DND-41 (cell line): ENCODE results near the gene CPT1A.

Source experiments
- ATAC-seq: fragments of 200-7000 bp; cut with Tn5 transposase; 3 replicates; pipeline ENCODE4 v1.9.1; 2021; ENCODE audit warnings: low read depth; ENCODE audit not compliant: insufficient read depth
- DNase-seq: peaks from one replicate; pipeline ENCODE4 v3.0.0-alpha.2; 2020
- H2AFZ ChIP-seq: 2 replicates; pipeline ENCODE4 v1.6.0; 2012; ENCODE audit warnings: low read depth, low read length
- H3K27ac ChIP-seq: 2 replicates; pipeline ENCODE4 v1.5.1; 2012; ENCODE audit warnings: low read length, inconsistent platforms
- H3K27me3 ChIP-seq: fragments of 200-600 bp; sonication (generic); 2 replicates; pipeline ENCODE4 v1.6.0; 2012; ENCODE audit warnings: low read length, mild to moderate bottlenecking, inconsistent platforms; ENCODE audit not compliant: insufficient read depth, poor library complexity
- H3K36me3 ChIP-seq: 2 replicates; pipeline ENCODE4 v1.5.1; 2012; ENCODE audit warnings: low read length, inconsistent platforms; ENCODE audit not compliant: insufficient read depth
- H3K4me1 ChIP-seq: 2 replicates; pipeline ENCODE4 v1.5.1; 2012; ENCODE audit warnings: mild to moderate bottlenecking, low read length; ENCODE audit not compliant: insufficient read depth
- H3K4me2 ChIP-seq: 2 replicates; pipeline ENCODE4 v1.6.0; 2012; ENCODE audit warnings: mild to moderate bottlenecking, moderate library complexity, low read length, inconsistent platforms; ENCODE audit not compliant: insufficient read depth
- H3K4me3 ChIP-seq, 2 experiments: fragments of 200-600 bp in 1 of 2; shearing (Covaris generic) in 1 of 2; 2 replicates each; pipeline ENCODE4 v1.5.1; 2012 to 2016; ENCODE audit warnings: inconsistent platforms in 2 of 2, low read length in 2 of 2, mild to moderate bottlenecking in 2 of 2, low read depth in 1 of 2, moderate library complexity in 1 of 2
- H3K79me2 ChIP-seq: 2 replicates; pipeline ENCODE4 v1.6.0; 2012; ENCODE audit warnings: low read length, inconsistent platforms; ENCODE audit not compliant: insufficient read depth
- H3K9ac ChIP-seq: 2 replicates; pipeline ENCODE4 v1.6.0; 2012; ENCODE audit warnings: low read depth, mild to moderate bottlenecking, inconsistent platforms, low read length, moderate library complexity
- H3K9me3 ChIP-seq: 2 replicates; pipeline ENCODE4 v1.5.1; 2012; ENCODE audit warnings: low read length, moderate library complexity, mild to moderate bottlenecking, inconsistent platforms; ENCODE audit not compliant: insufficient read depth, severe bottlenecking
- H4K20me1 ChIP-seq: 2 replicates; pipeline ENCODE4 v1.6.0; 2012; ENCODE audit warnings: low read length; ENCODE audit not compliant: insufficient read depth
- EZH2 ChIP-seq: IDR thresholded peaks from 3 replicates; pipeline ENCODE4 v1.6.1; 2012; ENCODE audit warnings: borderline replicate concordance, low read depth, mild to moderate bottlenecking, moderate library complexity, low read length, inconsistent platforms; ENCODE audit not compliant: severe bottlenecking
- TF ChIP-seq, protein P1 (sequence below): IDR thresholded peaks from 2 replicates; pipeline ENCODE4 v1.5.1; 2012; ENCODE audit warnings: borderline replicate concordance, low read length, moderate library complexity, mild to moderate bottlenecking; ENCODE audit not compliant: poor library complexity, severe bottlenecking; ENCODE audit errors: extremely low read depth

The CPT1A gene

DNA sequence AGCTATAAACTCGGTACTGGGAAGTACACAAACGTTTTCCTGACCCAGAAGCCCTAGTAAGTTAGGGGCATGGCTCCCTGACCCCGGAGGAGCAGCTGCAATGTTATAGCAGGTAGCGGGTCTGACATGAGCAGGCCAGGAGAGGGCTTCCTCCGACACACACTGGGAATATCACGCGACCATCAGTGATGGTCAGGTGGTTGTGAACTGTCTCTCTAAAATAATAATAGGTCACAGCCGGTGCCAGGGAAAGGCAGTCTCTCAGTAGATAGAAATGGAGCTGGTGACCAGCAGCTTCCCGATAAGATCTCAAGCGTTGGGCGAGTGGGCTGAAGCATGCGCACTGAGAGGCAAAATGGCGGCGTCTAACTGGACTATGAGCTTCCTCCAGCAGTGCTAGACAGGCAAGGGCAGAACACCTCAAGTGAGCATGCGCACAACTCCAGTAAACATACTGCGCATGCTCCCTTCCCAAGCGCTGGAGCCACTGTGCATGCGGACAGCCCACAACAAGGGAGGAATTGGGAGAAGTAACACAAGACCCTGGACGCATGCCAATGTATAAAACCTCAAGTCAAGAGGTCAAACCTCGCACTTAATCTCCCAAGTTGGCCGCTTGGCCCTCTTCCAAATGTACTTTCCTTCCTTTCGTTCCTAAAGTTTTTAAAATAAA lies 68.1 kb downstream of the CPT1A start:
- no peak for ATAC-seq

DNA sequence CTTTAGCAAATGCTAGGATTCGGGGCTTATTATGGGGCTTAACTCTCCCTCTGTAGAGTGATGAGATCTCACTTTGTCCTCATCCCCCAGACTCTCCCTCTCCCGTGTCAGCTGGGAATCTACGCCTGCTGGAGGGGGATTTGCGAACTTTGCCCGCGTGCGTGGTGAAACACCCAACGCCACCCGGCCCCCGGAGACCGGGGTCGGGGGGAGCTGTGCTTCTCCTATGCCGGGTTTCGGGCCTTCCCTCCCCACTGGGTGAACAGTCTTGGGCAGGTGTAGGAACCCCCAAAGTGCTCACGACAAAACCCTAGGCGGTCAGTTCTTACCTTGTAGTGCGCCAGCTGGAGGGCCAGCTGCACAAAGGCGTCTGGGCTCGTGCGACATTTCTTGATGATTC lies 68.8 kb downstream of the CPT1A start:
- H3K27ac ChIP-seq: no peak overlapping the region
- no peak overlapping the region for H3K4me2 ChIP-seq
- H3K4me1 ChIP-seq: no peaks in the 10 kb centered on the region
- H3K9ac ChIP-seq: no peak overlapping the region
- no peaks in the 10 kb centered on the region for H3K27me3 ChIP-seq
- TF ChIP-seq, protein P1, sequence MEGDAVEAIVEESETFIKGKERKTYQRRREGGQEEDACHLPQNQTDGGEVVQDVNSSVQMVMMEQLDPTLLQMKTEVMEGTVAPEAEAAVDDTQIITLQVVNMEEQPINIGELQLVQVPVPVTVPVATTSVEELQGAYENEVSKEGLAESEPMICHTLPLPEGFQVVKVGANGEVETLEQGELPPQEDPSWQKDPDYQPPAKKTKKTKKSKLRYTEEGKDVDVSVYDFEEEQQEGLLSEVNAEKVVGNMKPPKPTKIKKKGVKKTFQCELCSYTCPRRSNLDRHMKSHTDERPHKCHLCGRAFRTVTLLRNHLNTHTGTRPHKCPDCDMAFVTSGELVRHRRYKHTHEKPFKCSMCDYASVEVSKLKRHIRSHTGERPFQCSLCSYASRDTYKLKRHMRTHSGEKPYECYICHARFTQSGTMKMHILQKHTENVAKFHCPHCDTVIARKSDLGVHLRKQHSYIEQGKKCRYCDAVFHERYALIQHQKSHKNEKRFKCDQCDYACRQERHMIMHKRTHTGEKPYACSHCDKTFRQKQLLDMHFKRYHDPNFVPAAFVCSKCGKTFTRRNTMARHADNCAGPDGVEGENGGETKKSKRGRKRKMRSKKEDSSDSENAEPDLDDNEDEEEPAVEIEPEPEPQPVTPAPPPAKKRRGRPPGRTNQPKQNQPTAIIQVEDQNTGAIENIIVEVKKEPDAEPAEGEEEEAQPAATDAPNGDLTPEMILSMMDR: no peak
- no peak for TF ChIP-seq EZH2
- ATAC-seq (no peak), DNase-seq (no peak)
- peaks cover 80% of the 10 kb centered on the region for H3K36me3 ChIP-seq
- 0 out of 2 replicates have a peak, but pooled peaks cover 4% of the 10 kb centered on the region for H4K20me1 ChIP-seq
- H3K4me3 ChIP-seq: no peak overlapping the region
- H3K9me3 ChIP-seq: no peaks in the 10 kb centered on the region
- H2AFZ ChIP-seq: no peak overlapping the region
- no peaks in the 10 kb centered on the region for H3K79me2 ChIP-seq

More for the DNA sequence above, 68.1 kb downstream of the CPT1A start:
- TF ChIP-seq, protein P1: no peak
- no peak for TF ChIP-seq EZH2
- H3K4me3 ChIP-seq: no peak overlapping the region
- peaks cover 79% of the 10 kb centered on the region for H3K36me3 ChIP-seq
- H3K27me3 ChIP-seq: no peaks in the 10 kb centered on the region
- H3K79me2 ChIP-seq: no peaks in the 10 kb centered on the region
- H3K27ac ChIP-seq: no peak overlapping the region
- H2AFZ ChIP-seq: no peak overlapping the region
- 0 out of 2 replicates have a peak, but pooled peaks cover 4% of the 10 kb centered on the region for H4K20me1 ChIP-seq
- H3K9ac ChIP-seq: no peak overlapping the region
- DNase-seq: no peak
- H3K9me3 ChIP-seq: no peaks in the 10 kb centered on the region
- no peak overlapping the region for H3K4me2 ChIP-seq
- no peaks in the 10 kb centered on the region for H3K4me1 ChIP-seq

DNA sequence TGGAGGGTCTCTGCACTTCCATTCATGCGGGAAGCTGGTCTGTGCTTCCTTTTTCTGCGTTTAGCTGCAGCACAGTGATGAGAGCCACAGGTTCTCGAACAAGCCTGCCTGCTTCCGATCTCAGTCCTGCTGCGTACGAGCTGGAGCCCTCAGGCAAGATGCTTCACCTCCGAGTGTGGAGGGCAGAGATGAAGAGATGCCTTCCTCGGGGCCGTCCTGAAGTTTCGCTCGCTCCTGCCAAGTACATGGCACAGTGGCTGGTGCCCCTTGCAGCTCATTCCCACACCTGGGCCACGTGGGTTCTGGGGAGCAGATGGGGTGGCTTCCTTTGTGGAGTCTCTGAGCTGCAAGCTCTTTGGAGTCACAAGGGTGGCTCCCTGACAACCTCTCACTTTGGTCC lies 70.9 kb downstream of the CPT1A start:
- H3K27ac ChIP-seq: no peak overlapping the region
- DNase-seq (no peak), ATAC-seq (no peak)
- H3K9me3 ChIP-seq: no peaks in the 10 kb centered on the region
- TF ChIP-seq, protein P1: no peak
- no peak overlapping the region for H3K4me3 ChIP-seq
- no peaks in the 10 kb centered on the region for H3K27me3 ChIP-seq
- no peaks in the 10 kb centered on the region for H3K79me2 ChIP-seq
- H3K4me1 ChIP-seq: no peaks in the 10 kb centered on the region
- no peak overlapping the region for H3K4me2 ChIP-seq
- H3K36me3 ChIP-seq: peaks cover 59% of the 10 kb centered on the region
- no peak overlapping the region for H3K9ac ChIP-seq
- no peak overlapping the region for H2AFZ ChIP-seq
- 0 out of 2 replicates have a peak, but pooled peaks cover 4% of the 10 kb centered on the region for H4K20me1 ChIP-seq
